C4-2B (cell line): Measurements from ENCODE around the gene CPNE6.

Experiments used
- H3K27ac ChIP-seq: fragments of 450-650 bp; 2 replicates; pipeline ENCODE4 v1.5.1; 2017
- CTCF ChIP-seq: fragments of 450-650 bp; conservative IDR thresholded peaks from 2 replicates; pipeline ENCODE4 v1.5.1; 2017; ENCODE audit warnings: mild to moderate bottlenecking
- ZFX ChIP-seq: fragments of 450-650 bp; IDR thresholded peaks from 2 replicates; pipeline ENCODE4 v1.6.1; 2017

CPNE6 gene

GRCh38 chr14:24068711-24069410 lies 2.5 kb upstream of the CPNE6 start:
- TF ChIP-seq ZFX, result no peak
- no peak for TF ChIP-seq CTCF
- no peak overlapping the region for H3K27ac ChIP-seq

GRCh38 chr14:24069411-24069735 lies 2.0 kb upstream of the CPNE6 start:
- no peak overlapping the region for H3K27ac ChIP-seq
- TF ChIP-seq CTCF (no peak), ZFX (no peak)

- H3K27ac ChIP-seq, result no peak overlapping the region
- no peak for TF ChIP-seq ZFX
Observed at GRCh38 chr14:24070285-24071143, 848 bp upstream of the CPNE6 start.

- H3K27ac ChIP-seq, result no peak overlapping the region
- no peak for TF ChIP-seq ZFX
- TF ChIP-seq CTCF, result no peak
Observed at GRCh38 chr14:24071836-24072430, 571 bp downstream of the CPNE6 start.

- TF ChIP-seq CTCF (no peak), ZFX (no peak)
- 0 out of 2 replicates have a peak overlapping the region, but pooled peaks have one; percentile 8 for H3K27ac ChIP-seq
Observed at GRCh38 chr14:24072436-24072835, 1.1 kb downstream of the CPNE6 start.

GRCh38 chr14:24072881-24073877 lies 1.8 kb downstream of the CPNE6 start:
- TF ChIP-seq ZFX, result no peak
- TF ChIP-seq CTCF, result no peak
- 0 out of 2 replicates have a peak overlapping the region, but pooled peaks have one; percentile 8 for H3K27ac ChIP-seq
